Measurements from ENCODE around the gene WNK2.

The WNK2 gene

GRCh38 chr9:93258419-93258817, 74.5 kb downstream of the WNK2 start:
- Histone ChIP-seq H3K27me3 (ENCODE audit: low read length) (no peaks in the 10 kb centered on the region), H3K27ac (ENCODE audit: low read depth, low read length) (no peak overlapping the region), H3K36me3 (ENCODE audit: low read length) (no peaks in the 10 kb centered on the region)

DNA sequence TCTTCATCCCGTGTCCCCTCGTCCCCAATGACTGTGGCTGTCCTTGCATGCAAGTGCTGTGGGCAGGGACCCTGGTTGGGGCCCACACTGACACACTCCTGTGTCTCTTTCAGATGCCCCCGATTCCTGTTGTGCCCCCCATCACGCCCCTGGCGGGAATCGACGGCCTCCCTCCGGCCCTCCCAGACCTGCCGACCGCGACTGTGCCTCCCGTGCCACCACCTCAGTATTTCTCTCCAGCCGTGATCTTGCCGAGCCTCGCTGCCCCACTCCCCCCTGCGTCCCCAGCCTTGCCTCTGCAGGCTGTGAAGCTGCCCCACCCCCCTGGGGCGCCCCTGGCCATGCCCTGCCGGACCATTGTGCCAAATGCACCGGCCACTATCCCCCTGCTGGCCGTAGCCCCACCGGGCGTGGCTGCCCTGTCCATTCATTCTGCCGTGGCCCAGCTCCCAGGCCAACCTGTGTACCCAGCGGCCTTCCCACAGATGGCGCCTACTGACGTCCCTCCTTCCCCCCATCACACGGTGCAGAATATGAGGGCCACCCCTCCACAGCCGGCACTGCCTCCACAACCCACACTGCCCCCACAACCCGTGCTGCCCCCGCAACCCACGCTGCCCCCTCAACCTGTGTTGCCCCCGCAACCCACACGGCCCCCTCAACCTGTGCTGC, 75.0 kb downstream of the WNK2 start:
- no peaks in the 10 kb centered on the region for H3K79me2 ChIP-seq (ENCODE audit: insufficient read depth, low read length)
- no peak overlapping the region for H2AFZ ChIP-seq (ENCODE audit: low read depth, low read length, severe bottlenecking)
- H3K9ac ChIP-seq (ENCODE audit: low read length) = no peak overlapping the region
- H3F3A ChIP-seq (ENCODE audit: insufficient read depth) = no peaks in the 10 kb centered on the region
- H3K9me3 ChIP-seq (ENCODE audit: insufficient read depth, low read length) = no peaks in the 10 kb centered on the region
- H3K27ac ChIP-seq (ENCODE audit: low read depth, low read length) = no peak overlapping the region
- H3K27me3 ChIP-seq (ENCODE audit: low read length) = no peaks in the 10 kb centered on the region
- no peaks in the 10 kb centered on the region for H3K9me2 ChIP-seq (replicated peaks; ENCODE audit: insufficient read depth, low read length)
- no peak for TF ChIP-seq EZH2phosphoT487 (conservative IDR thresholded peaks at IDR 0.05; ENCODE audit: low read length)
- no peak for TF ChIP-seq CTCF (IDR thresholded peaks at IDR 0.05; ENCODE audit: insufficient read depth, low read length, poor library complexity, severe bottlenecking)
- no peaks in the 10 kb centered on the region for H4K20me1 ChIP-seq (ENCODE audit: low read depth, low read length)
- H3K4me3 ChIP-seq (ENCODE audit: insufficient read depth, low read length, poor library complexity, severe bottlenecking) = no peak overlapping the region
- H3K4me2 ChIP-seq (ENCODE audit: low read depth, low read length, poor library complexity, severe bottlenecking) = no peak overlapping the region
- H3K36me3 ChIP-seq (ENCODE audit: low read length) = no peaks in the 10 kb centered on the region

More at GRCh38 chr9:93258419-93258817, 74.5 kb downstream of the WNK2 start:
- no peaks in the 10 kb centered on the region for H3F3A ChIP-seq (ENCODE audit: insufficient read depth)
- no peak overlapping the region for H2AFZ ChIP-seq (ENCODE audit: low read depth, low read length, severe bottlenecking)
- H3K79me2 ChIP-seq (ENCODE audit: insufficient read depth, low read length) = no peaks in the 10 kb centered on the region
- TF ChIP-seq EZH2phosphoT487 (conservative IDR thresholded peaks at IDR 0.05; ENCODE audit: low read length) = no peak
- no peak for TF ChIP-seq CTCF (IDR thresholded peaks at IDR 0.05; ENCODE audit: insufficient read depth, low read length, poor library complexity, severe bottlenecking)
- H3K4me2 ChIP-seq (ENCODE audit: low read depth, low read length, poor library complexity, severe bottlenecking) = no peak overlapping the region
- H3K4me3 ChIP-seq (ENCODE audit: insufficient read depth, low read length, poor library complexity, severe bottlenecking) = no peak overlapping the region
- H3K9me3 ChIP-seq (ENCODE audit: insufficient read depth, low read length) = no peaks in the 10 kb centered on the region
- H3K9me2 ChIP-seq (replicated peaks; ENCODE audit: insufficient read depth, low read length) = no peaks in the 10 kb centered on the region
- H4K20me1 ChIP-seq (ENCODE audit: low read depth, low read length) = no peaks in the 10 kb centered on the region
- no peak overlapping the region for H3K9ac ChIP-seq (ENCODE audit: low read length)

GRCh38 chr9:93259490-93260262, 75.7 kb downstream of the WNK2 start:
- H3K4me3 ChIP-seq (ENCODE audit: insufficient read depth, low read length, poor library complexity, severe bottlenecking) = no peak overlapping the region
- no peak overlapping the region for H3K4me2 ChIP-seq (ENCODE audit: low read depth, low read length, poor library complexity, severe bottlenecking)
- no peaks in the 10 kb centered on the region for H3K9me3 ChIP-seq (ENCODE audit: insufficient read depth, low read length)
- no peaks in the 10 kb centered on the region for H3K9me2 ChIP-seq (replicated peaks; ENCODE audit: insufficient read depth, low read length)
- TF ChIP-seq CTCF (IDR thresholded peaks at IDR 0.05; ENCODE audit: insufficient read depth, low read length, poor library complexity, severe bottlenecking) = no peak
- no peak for TF ChIP-seq EZH2phosphoT487 (conservative IDR thresholded peaks at IDR 0.05; ENCODE audit: low read length)
- no peak overlapping the region for H3K27ac ChIP-seq (ENCODE audit: low read depth, low read length)
- H3K79me2 ChIP-seq (ENCODE audit: insufficient read depth, low read length) = no peaks in the 10 kb centered on the region
- H3K27me3 ChIP-seq (ENCODE audit: low read length) = no peaks in the 10 kb centered on the region
- H3K36me3 ChIP-seq (ENCODE audit: low read length) = no peaks in the 10 kb centered on the region
- H3K9ac ChIP-seq (ENCODE audit: low read length) = no peak overlapping the region
- H2AFZ ChIP-seq (ENCODE audit: low read depth, low read length, severe bottlenecking) = no peak overlapping the region
- H3F3A ChIP-seq (ENCODE audit: insufficient read depth) = no peaks in the 10 kb centered on the region
- H4K20me1 ChIP-seq (ENCODE audit: low read depth, low read length) = no peaks in the 10 kb centered on the region
